IPS DF 19.7 (cell line): ENCODE data around the gene AGFG1.

Source experiments
- DNase-seq: peaks from one replicate; pipeline ENCODE4 v3.0.0-alpha.2; 2013; ENCODE audit warnings: low read depth, low spot score

The AGFG1 gene

GRCh38 chr2:227607941-227608340 is 136.0 kb downstream of the AGFG1 start:
- no peak for DNase-seq

- no peak for DNase-seq
Measured at GRCh38 chr2:227608561-227609338, 136.8 kb downstream of the AGFG1 start.

GRCh38 chr2:227610123-227610522 is 138.2 kb downstream of the AGFG1 start:
- DNase-seq, result no peak
